PC-9 (cell line): ENCODE data around the gene ZNF93. TPM values are rescaled to one million over a fixed set of nuclear protein-coding genes. Genes with fewer than 3 reads are reported as not detected.
"Not testable (repeated sequence)": the region's sequence is repeated elsewhere in the genome, so short reads cannot be mapped to it uniquely, and the experiment has no call there.

Source experiments
- BruUV-seq: library from RNA; stranded (reverse); fragments of 400-500 nt; replicated peaks from 2 replicates; lab custom pipeline; 2021; lab: Mats Ljungman, UMichigan
- CTCF ChIA-PET: fragments of 300-600 bp; sonication (Branson Sonifier 250); formaldehyde crosslinking; loops from one replicate; lab custom pipeline; 2022; ENCODE audit warnings: antibody characterized with exemption; lab: Charles Lee
- POLR2A ChIA-PET: fragments of 300-600 bp; sonication (Branson Sonifier 250); formaldehyde crosslinking; loops from one replicate; lab custom pipeline; 2022; ENCODE audit warnings: antibody characterized with exemption; ENCODE audit not compliant: unreplicated experiment; lab: Charles Lee
- DNase-seq, 2 experiments: peaks; one replicate each; pipeline versions ENCODE4 v3.0.0 to v3.0.0-alpha.2; 2015 to 2022; ENCODE audit warnings: mixed read lengths in 1 of 2
- H2AFZ ChIP-seq: fragments of 200-600 bp; sonication (generic); 2 replicates; pipeline ENCODE4 v1.8.1; 2017; ENCODE audit warnings: antibody characterized with exemption
- H3F3A ChIP-seq: fragments of 200-600 bp; sonication (generic); 2 replicates; pipeline ENCODE4 v1.8.1; 2017; ENCODE audit warnings: antibody characterized with exemption, mild to moderate bottlenecking, low read depth; ENCODE audit not compliant: insufficient read depth
- H3K27ac ChIP-seq: fragments of 200-600 bp; sonication (generic); 2 replicates; pipeline ENCODE4 v1.6.1; 2016; ENCODE audit warnings: mixed run types
- H3K27me3 ChIP-seq: fragments of 200-600 bp; sonication (generic); 2 replicates; pipeline ENCODE4 v1.6.1; 2016; ENCODE audit warnings: low read depth, mixed run types; ENCODE audit not compliant: insufficient read depth
- H3K36me3 ChIP-seq: fragments of 200-600 bp; sonication (generic); 2 replicates; pipeline ENCODE4 v1.6.1; 2016; ENCODE audit warnings: low read depth, mixed run types
- H3K4me1 ChIP-seq: fragments of 200-600 bp; sonication (generic); replicated peaks from 2 replicates; pipeline ENCODE4 v1.6.1; 2016; ENCODE audit warnings: mixed run types; ENCODE audit not compliant: insufficient read depth
- H3K4me2 ChIP-seq: fragments of 200-600 bp; sonication (generic); 2 replicates; pipeline ENCODE4 v1.6.1; 2017; ENCODE audit warnings: mixed run types
- H3K4me3 ChIP-seq: fragments of 200-600 bp; sonication (generic); 2 replicates; pipeline ENCODE4 v1.6.1; 2016; ENCODE audit warnings: mixed run types
- H3K79me2 ChIP-seq: fragments of 200-600 bp; sonication (generic); 2 replicates; pipeline ENCODE4 v1.6.1; 2017; ENCODE audit warnings: low read depth, mixed run types
- H3K9me2 ChIP-seq: fragments of 200-600 bp; sonication (generic); 2 replicates; pipeline ENCODE4 v1.8.1; 2017; ENCODE audit warnings: mild to moderate bottlenecking; ENCODE audit not compliant: insufficient read depth
- H3K9me3 ChIP-seq: fragments of 200-600 bp; sonication (generic); 2 replicates; pipeline ENCODE4 v1.8.1; 2016; ENCODE audit warnings: low read depth; ENCODE audit not compliant: insufficient read depth
- H4K20me1 ChIP-seq: fragments of 200-600 bp; sonication (generic); 2 replicates; pipeline ENCODE4 v1.8.1; 2017; ENCODE audit not compliant: insufficient read depth
- CTCF ChIP-seq: fragments of 200-600 bp; sonication (generic); conservative IDR thresholded peaks from 2 replicates; pipeline ENCODE4 v1.6.1; 2017; ENCODE audit warnings: mixed run types, antibody characterized with exemption, mild to moderate bottlenecking, moderate library complexity
- EZH2 ChIP-seq: fragments of 200-600 bp; sonication (generic); IDR thresholded peaks from 2 replicates; pipeline ENCODE4 v1.8.0; 2017; ENCODE audit warnings: antibody characterized with exemption, low read depth
- intact Hi-C: fragments of 100-400 bp; cut with micrococcal nuclease; formaldehyde crosslinking; loops from one replicate; pipeline ENCODE4 v1.10.0; 2022; ENCODE audit not compliant: unreplicated experiment
- total RNA-seq: library from RNA; stranded (reverse); gene quantifications from 2 replicates; pipeline ENCODE4 v1.2.3, GENCODE V29; 2021

The ZNF93 gene
- total RNA-seq, 1 experiment from 2014 or later, result 4.1 TPM

DNA sequence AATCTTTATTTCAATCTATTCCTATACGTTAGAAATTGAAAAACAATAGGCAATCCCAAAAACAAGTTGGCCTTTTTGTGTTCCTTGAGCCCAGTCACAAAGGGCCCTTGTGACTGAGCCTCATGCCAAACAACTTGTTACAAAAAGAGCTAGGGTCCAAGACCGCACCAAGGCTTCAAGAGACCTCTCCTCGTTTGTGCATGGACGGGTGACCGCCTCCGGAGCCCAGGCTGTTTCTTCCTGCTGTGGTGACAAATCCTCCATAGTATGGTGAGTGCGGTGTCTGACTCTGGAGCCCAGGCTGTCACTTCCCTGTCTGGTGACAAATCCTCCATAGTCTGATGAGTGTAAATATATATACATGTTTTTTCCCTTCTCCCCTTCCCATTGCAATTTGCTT, 63.7 kb downstream of the ZNF93 start:
- BruUV-seq, result no TSS peak
- ChIA-PET POLR2A (no interaction called here), CTCF (no interaction called here)
- intact Hi-C loops, result no loop called here
- H3F3A ChIP-seq, result no peaks in the 10 kb centered on the region
- no peaks in the 10 kb centered on the region for H3K4me1 ChIP-seq
- H3K9me3 ChIP-seq, result peaks cover 20% of the 10 kb centered on the region; the same call in 1 of the 2 replicates
- H3K36me3 ChIP-seq, result no peaks in the 10 kb centered on the region
- no peaks in the 10 kb centered on the region for H3K79me2 ChIP-seq
- no peak for DNase-seq
- no peaks in the 10 kb centered on the region for H4K20me1 ChIP-seq
- H3K27me3 ChIP-seq, result peaks cover 10% of the 10 kb centered on the region; the same call in 1 of the 2 replicates
- TF ChIP-seq EZH2, result no peak
- TF ChIP-seq CTCF, result no peak
- no peak overlapping the region for H2AFZ ChIP-seq
- no peak overlapping the region for H3K27ac ChIP-seq
- H3K4me2 ChIP-seq, result no peak overlapping the region
- H3K9me2 ChIP-seq, result no peaks in the 10 kb centered on the region
- no peak overlapping the region for H3K4me3 ChIP-seq

DNA sequence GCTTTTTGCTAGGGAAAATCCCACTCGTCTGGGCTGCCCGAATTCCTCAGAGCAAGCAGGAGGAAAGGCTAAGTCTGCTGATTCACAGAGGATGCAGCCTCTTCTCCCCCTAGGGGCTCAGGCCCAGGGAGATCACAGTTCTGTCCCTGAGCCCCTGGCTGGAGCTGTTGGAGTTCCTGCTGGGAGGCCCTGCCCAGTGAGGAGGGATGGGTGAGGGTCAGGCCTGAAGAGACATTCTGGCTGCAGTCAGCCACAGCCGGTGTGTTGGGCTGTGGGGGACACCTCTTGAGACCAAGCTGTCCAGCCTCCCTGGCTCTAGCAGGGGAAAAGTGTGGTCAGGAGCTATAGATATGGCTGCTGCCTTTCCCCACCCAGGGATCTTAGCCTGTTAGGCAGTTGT, 65.4 kb downstream of the ZNF93 start:
- intact Hi-C loops, DNase-seq, H3K36me3 ChIP-seq, POLR2A ChIA-PET, H3K4me2 ChIP-seq, H3K79me2 ChIP-seq, BruUV-seq, H3K27me3 ChIP-seq, H3K9me2 ChIP-seq, H3F3A ChIP-seq, H4K20me1 ChIP-seq, H2AFZ ChIP-seq, CTCF ChIA-PET, H3K4me1 ChIP-seq, H3K4me3 ChIP-seq, H3K27ac ChIP-seq: not testable (repeated sequence)
- H3K9me3 ChIP-seq, result peaks cover 23% of the 10 kb centered on the region; the same call in 1 of the 2 replicates

DNA sequence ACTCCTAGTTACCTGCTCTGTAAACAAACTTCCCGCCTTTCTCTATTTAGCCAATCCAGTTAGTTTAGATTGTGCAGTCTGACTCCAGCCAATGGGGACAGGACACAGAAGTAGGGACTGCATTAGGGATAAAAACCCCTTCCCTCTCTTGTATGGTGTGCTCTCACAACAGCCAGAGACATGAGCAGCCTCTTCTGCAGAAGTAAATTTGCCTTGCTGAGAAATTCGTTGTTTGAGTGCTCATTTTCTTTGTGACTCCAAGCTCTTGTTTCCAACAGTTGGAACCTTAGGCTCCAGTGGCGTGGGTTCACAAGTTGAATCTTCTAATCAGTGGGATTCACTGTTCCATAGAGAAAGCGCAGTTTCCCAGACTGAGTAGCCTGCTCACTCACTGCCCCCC, 66.1 kb downstream of the ZNF93 start:
- BruUV-seq, result no TSS peak
- no peak overlapping the region for H3K27ac ChIP-seq
- no peak overlapping the region for H2AFZ ChIP-seq
- POLR2A ChIA-PET, result no interaction called here
- TF ChIP-seq CTCF (no peak), EZH2 (no peak)
- no peaks in the 10 kb centered on the region for H3K79me2 ChIP-seq
- DNase-seq, result no peak
- H3F3A ChIP-seq, result no peaks in the 10 kb centered on the region
- H3K4me3 ChIP-seq, result no peak overlapping the region
- peaks cover 24% of the 10 kb centered on the region; the same call in 1 of the 2 replicates for H3K9me3 ChIP-seq
- CTCF ChIA-PET, result no interaction called here
- no peaks in the 10 kb centered on the region for H4K20me1 ChIP-seq
- H3K27me3 ChIP-seq, result no peaks in the 10 kb centered on the region; the same call in 1 of the 2 replicates
- H3K36me3 ChIP-seq, result no peaks in the 10 kb centered on the region
- no peaks in the 10 kb centered on the region for H3K4me1 ChIP-seq
- intact Hi-C loops, result no loop called here
- H3K9me2 ChIP-seq, result no peaks in the 10 kb centered on the region
- no peak overlapping the region for H3K4me2 ChIP-seq

Other genes with a start within 250 kb of the ZNF93 start
- gene ATP13A1, start 237.3 kb upstream of the ZNF93 start, total RNA-seq, result 41.1 and 59.7 TPM in 2 replicates
- 6.2 and 9.3 TPM in 2 replicates for gene ZNF101, start 232.1 kb upstream of the ZNF93 start, total RNA-seq
- 2.8 and 3.0 TPM in 2 replicates for gene ZNF14, start 167.8 kb upstream of the ZNF93 start, total RNA-seq
- 12.6 and 13.1 TPM in 2 replicates for gene ZNF506, start 79.2 kb upstream of the ZNF93 start, total RNA-seq
- gene ZNF253, start 35.1 kb upstream of the ZNF93 start, total RNA-seq, result 4.2 and 5.1 TPM in 2 replicates
- gene ZNF682, start 138.6 kb downstream of the ZNF93 start, total RNA-seq, result 3.9 and 4.7 TPM in 2 replicates
- gene ZNF90, start 177.1 kb downstream of the ZNF93 start, total RNA-seq, result 3.7 and 4.2 TPM in 2 replicates